Measurements from ENCODE around the gene PKMYT1.

PKMYT1 gene

DNA sequence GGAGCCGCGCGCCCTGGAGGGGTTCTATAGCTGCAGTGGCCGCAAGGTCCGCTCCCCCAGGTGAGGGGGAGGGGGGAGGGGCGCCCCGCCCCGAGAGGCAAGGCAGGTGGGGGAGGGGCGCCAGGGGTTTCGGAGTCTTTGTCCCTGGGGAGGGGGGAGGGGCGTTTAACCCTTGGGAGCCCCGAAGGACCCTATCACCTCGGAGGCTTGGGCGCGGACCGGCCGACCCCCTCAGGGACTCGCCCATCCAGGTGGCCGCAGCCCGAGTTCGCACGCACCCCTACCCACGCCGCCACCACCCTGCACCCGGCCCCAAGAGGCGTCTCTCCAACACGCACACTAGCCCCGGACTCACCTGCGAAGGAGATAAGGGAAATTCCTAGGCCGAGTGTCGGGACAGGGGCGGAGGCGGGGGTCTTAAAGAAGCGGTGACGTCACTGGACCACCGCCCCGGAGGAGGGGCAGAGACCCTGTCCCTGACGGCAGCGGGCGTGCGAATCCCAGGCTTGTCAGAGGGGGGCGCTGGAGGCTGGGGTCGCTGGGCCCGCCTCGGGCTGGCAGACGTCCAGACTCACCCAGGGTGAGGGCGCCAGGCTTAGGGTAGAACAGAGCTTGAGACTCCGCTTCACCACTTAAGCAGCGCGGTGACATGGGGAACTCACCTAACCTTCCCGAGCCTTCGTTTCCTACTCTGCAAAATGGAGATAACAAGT lies 37.7 kb upstream of the PKMYT1 start, which contains the start of gene CLDN6:
Gene CLDN6 (minus strand): TSS at position 390 of the 713 bp plus-strand sequence. CDS start 2,162 bp downstream, outside the sequence.
- DNase-seq = no peak

DNA sequence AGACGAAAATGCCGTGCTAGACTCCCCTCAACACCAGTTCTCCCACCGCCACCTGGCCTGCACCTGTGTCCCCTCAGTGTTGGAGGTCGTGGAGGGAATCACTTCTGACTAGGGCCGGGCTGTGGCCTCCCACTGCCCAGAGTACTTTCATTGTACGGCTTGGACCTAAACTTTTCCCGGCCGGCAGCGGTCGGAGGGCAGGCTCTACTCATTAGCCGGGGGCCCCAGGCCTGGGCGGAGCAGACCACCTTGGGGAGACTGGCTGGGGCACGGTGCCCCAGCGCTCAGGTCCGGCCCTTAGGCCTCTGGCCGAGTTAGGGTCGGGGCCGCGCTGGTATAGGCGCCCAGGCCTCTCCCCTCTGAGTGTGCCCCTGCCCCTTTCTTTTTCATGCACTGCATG lies 37.1 kb upstream of the PKMYT1 start:
- no peak for DNase-seq

DNA sequence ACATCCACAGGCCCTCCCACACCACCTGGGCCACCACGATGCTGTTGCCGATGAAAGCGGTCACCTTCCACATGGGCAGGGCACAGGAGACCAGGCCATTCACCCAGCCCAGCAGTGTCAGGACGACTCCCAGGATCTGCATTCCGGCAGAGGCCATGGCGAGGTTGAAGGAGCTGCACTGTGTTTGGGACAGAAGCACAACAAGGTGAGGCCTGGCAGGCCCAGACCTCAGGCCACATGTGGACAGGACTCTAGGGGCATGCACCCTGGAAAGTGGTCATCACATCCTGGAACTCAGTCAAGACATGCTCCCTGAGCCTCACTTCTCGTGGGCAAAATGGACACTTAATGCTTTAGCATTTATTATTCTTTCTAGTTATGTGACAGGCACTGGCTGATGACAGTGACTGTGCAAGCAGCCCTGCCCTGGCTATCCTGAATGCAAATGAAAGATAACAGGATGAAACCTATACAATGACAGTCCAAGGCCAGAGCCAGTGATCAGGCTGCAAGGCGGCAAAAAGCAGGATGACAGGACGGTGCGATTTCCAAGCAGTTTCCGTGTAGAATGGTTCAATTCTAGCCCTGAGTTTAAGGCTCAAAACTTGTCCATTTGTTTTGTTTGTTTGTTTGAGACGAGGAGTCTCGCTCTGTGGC lies 35.7 kb upstream of the PKMYT1 start:
- DNase-seq = no peak

DNA sequence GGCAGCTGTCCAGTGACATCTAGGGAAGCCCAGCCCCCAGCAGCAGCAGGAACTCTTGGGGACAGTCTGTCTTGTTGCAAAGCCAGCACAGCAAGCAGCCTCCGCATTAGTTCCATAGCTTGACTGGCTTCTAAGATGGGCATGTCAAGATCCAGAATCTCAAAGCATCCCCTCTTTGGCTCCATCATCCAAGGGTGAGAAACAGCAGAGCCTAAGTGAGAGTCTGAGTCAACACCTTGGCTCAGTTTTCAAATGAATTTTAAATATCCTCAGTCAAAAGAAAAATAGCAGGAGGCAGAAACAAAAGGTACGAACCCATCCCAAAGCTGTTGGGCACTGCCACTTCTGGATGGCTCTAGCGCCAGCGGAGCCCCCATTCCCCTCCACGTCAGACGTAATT lies 34.7 kb upstream of the PKMYT1 start:
- no peak for DNase-seq

DNA sequence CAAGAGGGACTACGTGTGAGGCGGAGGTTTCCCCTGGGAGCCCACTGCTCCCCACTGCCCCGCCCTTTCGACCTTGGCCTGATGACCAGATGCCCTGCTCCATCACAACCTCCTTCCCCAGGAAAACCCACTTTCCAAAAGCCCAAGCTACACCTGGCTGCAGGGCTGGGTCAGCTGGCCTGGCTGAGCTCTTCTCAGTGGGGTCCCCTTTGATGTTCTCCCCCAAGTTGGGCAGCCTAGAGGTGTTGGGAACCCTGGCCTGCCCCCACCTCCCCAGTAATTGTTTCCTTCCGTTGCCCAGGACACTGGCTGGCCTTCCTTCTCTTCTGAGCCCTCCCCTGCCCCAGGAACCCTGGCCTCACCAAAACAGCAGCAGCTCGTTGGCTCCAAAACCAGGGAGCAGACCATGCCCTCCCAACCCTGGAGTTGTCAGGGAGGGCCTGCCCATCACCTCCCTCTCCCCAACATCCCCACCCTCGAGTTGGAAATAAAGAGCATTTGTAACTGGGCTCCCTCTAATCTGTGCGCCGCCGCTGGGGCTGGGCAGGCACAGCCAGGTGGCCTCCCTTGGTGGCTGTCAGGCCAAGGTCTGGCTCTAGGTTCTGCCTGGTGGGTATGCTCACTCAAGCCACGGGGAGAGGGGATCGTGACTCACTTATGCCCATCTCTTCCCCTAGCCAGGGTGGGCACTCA lies 33.9 kb upstream of the PKMYT1 start:
- DNase-seq = no peak

DNA sequence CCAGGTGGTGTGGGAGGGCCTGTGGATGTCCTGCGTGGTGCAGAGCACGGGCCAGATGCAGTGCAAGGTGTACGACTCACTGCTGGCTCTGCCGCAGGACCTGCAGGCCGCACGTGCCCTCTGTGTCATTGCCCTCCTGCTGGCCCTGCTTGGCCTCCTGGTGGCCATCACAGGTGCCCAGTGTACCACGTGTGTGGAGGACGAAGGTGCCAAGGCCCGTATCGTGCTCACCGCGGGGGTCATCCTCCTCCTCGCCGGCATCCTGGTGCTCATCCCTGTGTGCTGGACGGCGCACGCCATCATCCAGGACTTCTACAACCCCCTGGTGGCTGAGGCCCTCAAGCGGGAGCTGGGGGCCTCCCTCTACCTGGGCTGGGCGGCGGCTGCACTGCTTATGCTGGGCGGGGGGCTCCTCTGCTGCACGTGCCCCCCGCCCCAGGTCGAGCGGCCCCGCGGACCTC lies 33.3 kb upstream of the PKMYT1 start:
- DNase-seq = no peak

DNA sequence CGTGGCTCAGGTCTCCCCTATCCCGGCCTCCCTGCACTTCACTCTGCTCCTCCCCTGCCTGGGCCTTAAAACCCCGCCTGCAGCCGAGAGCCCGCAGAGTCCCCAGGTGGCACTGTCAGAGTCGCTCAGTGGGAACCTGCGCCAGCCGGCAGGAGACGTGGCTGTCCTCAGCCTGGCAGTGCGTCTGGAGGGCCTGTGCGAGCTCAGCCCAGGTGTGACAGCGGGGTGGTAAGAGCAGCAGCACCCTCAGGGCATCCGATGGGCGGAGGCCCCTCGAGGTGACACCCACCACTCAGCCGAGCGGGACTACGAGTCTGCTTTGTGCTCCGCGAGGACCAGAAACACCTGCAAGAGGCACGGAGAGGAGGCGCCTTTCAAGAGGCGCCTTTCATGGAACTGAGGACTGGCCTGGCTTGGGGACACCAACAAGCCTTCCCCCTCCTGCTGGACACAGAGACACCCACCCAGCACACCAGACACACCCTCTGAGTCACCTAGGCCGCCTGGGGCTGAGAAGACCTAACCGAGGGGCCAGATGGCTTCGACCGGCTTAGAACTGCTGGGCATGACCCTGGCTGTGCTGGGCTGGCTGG lies 32.7 kb upstream of the PKMYT1 start, which contains the start of gene CLDN9:
Gene CLDN9 (plus strand): TSS at position 96 of the 593 bp plus-strand sequence. CDS start 440 bp downstream, at position 536.
- DNase-seq = peak; percentile 77

DNA sequence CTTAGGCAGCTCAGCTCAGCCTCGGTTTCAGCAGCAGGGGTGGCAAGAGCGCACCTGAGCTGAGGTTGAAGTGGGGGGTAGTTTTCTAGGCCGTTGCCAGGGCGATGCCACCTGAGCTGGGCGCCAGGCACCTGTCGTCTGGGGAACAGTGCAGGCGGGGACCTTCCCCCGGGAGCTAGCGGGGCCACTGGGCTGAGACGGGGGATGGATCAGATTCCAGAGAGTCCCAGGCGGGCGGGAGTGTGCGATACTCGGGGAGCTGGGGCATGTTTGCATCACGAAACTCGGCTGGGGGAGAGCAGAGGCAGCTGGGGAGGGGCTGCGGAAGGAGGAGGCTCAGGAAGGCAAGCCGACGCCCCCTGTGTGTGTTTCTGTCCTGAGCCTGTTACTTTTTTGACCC lies 32.0 kb upstream of the PKMYT1 start:
- peak; percentile 80 for DNase-seq

DNA sequence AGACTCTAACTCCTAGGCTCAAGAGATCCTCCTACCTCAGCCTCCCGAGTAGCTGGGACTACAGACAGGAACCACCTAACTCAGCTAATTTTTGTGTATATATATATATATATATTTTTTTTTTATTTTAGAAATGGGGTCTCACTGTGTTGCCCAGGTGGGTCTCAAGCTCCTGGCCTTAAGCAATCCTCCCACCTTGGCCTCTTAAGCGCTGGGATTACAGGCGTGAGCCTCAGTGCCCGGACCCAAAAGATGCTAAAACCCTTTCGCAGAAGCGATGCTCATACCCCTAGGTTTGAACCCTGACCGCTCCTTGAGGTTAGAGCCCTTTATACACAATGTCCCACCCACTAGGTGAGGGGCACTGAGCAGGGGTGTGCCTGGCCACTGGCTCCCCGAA lies 30.3 kb upstream of the PKMYT1 start:
- no peak for DNase-seq

DNA sequence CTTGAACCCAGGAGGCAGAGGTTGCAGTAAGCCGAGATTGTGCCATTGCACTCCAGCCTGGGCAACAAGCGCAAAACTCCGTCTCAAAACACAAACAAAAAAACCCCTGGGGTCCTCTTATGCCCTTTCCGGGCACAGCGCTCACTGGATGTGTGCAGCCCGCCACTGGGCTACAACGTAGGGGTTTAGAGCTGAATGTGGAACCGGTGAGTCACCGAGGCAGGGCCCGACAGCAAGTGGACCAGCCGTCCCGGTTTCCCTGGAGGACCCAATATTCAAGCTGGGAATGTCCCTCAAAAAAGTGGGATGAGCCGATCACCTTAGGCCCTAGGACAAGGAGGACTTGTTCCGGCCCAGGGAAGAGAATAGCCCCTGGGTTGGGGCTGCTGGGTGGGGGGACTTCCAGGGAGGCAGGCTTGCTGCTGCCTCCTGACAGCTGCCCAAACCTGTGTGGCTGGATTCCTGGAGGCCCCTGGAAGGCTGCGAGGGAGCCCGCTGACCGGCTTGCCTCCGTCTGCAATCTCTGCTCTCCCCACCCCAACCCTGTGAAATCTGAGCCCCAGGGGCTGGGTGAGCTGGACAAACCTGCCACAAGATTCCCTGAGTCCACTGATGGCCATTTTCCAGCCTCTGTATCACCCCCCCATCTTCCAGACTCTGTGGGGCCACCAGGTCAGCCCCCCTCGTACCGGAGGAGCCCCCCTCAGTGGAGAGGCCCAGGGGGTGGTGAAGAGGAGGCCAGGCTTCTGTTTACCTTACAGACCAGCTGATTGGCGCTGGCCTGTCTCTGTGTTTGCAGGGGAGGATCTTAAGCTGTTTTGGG lies 29.5 kb upstream of the PKMYT1 start:
- no peak for DNase-seq

DNA sequence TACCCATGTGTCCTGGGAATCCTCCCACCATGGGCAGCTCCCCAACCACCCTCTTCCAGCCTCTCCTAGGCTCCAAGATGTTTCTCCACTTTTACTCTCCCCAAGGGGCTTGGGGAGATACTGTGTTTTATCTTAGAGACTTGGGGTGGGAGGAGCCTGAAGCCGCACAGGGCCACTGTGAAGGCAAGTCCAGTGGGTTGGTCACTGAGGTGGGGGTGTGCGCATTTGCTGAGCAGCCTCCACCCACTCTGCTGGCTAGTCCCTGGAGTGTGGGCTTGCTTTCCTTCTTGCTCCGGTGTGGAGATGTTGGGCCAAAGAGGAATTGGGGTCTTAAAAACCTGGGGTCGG lies 28.4 kb upstream of the PKMYT1 start:
- no peak for DNase-seq

DNA sequence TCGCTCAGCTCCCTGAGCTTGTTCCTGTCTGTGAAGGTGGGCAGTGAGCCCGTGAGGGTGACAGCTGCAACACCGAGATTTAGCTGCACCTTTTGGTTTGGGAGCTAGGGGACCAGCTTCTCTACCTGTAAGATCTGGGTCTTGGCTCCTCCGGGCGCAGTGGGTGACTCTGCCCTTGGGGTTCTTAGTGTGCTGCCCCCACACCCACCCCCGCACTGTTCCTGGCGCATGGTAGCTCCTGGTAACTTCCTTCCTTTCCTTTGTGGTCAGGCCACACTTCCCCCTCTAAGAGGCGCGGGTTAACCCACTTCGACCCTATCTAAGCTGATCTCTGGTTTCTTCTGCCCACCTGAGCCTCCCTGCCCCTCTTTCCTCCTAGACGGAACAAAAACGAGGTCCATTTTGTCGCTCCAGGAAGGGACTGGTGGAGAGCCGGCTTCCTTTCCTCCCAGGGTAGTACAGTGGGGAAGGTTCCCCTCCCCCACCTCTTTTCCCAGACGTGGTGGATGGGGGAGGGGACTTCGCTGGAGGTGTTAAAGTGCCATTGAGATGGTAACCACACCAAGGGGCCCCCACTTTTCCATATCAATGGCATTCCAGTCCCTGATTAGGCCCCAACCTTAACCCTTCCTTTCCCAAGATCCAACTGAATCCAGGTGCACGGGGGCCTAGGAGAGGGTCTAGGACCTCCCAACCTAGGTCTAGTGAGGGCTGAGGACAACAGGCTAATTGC lies 27.9 kb upstream of the PKMYT1 start:
- DNase-seq = no peak

DNA sequence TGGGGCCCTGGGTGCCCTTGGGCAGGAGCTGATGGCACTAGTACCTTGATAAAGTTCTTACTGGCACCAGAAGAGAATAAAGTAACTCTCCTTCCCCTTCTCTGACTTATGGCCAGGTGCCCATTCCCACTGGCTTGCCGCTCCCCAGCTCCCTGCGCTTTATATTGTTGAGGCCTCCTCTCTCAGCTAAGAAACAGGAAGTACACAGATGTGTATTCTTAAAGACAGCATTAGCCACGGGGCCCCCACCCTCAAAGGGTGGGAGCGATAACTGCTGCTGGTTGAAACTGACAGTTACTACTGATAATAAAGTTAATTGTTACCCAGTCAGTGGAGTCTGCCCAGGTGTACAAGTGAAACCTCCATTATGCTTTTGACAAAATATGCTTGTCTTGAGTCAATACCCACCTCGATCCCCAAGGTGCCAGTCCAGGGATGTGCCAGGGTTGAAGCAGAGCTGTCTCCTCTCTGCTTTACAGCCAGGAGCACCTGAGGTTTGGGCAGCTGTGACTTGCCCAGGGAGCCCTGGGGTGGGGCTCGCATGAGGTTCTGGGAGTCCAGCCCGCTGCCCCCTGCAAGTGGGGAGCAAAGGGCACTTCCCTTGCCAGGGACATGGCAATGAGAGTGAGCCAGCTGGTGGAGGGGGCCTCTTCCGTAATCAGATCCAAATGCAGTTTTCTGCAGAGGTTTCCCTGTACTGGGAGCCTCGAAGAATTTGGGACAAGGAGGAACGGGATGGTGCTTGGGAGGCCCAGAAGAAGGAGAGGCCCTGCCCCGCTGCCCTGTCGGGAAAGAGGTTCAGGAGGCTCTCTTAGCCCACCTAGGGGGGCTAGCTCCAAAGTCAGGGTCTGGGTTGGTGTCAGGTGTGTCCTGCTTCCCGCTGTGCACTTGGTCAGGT lies 27.1 kb upstream of the PKMYT1 start:
- DNase-seq = no peak

DNA sequence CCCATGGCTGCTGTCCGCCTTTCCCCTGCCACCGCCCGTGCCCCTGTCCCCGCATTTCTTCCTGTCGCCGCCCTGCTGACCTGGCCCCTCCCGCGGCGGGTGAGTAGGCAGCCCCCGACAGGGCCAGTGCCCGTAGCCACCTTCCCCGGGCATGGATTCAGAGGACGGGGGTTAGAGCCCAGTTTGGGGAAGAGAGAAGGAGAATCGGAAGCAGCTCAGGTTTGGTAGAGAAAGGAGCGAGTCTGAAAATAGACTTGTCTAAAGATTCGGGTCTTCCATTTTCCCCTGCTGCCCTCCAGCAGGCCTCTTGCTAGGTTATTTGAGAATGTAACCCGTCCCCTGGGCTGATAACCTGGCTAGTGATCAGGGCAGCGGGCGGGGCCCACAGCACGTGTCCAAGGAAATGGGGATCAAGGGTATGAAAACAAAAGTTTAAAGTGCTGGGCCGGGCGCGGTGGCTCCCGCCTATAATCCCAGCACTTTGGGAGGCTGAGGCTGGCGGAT lies 24.6 kb upstream of the PKMYT1 start:
- DNase-seq = no peak

DNA sequence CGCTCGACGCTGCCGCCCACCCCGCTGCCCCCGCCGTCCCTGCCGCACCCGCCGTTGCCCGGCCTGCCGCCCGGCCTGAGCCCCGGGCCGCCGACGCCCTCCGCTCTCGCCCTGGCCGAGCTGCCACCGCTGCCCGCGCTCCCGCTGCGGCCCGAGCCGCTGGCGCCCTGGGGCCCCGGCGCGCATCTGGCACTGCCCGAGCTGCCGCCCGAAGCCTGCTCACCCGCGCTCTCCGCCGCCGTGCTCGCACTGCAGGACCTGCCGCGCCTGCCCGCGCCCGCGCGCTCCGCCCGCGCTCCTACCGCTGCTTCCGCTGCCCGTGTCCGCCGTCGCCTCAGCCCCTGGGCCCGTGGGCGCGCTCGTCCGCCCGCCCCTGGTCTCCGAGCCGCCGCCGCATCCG lies 24.1 kb upstream of the PKMYT1 start:
- DNase-seq = no peak

DNA sequence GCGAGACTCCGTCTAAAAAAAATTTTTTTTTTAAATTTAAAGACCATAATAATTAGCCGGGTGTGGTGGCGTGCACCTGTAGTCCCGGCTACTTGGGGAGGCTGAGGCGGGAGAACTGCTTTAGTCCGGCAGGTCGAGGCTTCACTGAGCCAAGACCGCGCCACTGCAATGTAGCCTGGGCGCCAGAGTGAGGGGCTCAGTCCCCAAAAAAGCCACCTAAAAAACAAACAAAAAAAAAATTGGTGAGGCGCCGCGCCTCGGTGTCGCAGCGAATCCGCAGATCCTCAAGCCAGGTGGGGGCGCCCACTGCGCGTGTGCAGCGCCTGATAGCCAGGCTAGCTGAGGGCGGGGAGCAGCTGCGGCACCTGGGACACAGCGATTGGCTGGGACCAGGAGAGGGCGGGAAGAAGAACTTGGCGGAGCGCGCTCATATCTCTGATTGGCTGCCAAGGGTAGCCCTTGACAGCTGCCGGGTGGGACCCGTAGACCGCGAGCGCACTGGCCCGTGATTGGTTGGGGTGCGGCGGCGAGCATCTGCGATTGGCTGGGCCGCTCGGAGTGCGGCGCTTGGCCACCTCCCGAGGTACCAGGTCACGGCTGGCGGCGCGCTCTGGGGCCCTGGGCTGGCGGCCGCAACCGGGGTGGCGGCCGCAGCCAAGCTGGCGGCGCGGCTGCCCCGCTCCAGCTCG lies 23.5 kb upstream of the PKMYT1 start:
- peak; percentile 91 for DNase-seq

DNA sequence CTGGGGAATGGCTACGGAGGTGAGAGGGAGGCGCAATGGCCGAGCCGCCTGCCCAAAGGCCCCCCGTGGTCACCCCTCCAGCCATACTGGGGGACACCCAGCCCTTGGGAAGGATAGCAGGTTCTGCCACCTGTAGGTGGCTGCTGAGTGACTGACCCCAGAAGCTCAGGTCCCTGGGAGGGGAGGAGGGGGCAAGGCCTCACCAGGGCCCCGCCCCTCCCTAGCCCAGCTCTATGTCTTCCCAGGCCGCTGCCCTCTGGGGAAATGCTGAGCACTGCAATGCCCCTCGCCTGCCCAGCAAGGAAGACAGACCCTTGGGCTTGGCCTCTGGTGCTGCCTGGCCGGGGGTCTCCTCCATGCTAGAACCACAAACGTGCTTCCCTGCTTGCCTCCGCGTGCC lies 21.1 kb upstream of the PKMYT1 start:
- no peak for DNase-seq

DNA sequence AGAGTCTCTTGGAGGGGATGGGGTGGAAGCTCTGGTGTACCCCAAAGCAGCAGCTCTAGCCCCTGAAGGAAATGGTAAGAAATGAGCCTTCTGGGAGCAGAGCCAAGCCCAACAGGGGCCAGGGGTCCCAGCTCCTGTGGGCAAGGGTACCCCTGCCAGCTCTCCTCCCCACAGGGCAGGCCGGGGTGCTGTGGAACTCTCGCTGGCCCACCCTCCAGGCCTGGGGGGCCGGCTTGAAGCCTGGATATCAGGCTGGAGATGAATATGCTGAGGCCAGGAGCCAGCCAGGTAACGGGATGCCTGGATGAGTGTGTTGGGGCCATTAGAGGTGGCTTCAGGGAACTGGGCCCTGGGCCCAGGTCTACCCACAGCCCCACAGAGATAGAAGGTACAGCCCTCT lies 20.3 kb upstream of the PKMYT1 start:
- DNase-seq = no peak

DNA sequence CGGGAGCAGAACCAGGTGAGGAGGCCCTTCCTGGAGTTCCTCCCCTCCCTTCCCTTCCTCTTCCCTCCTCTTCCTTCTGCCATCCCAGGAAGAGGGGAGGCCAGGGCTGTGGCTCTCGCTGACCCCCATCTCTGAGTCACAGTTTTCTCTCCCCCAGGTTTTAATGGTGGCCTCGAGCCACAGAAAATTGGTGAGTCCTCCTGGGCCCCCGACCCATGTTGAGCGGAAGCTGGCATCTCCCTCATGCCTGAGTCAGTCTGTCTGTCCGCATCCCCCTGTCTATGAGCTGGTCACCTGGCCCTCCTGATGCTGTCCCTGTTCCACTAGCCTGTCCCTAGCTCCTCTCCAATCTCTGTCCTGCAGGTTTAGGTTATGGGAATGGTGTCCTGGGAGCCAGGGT lies 19.7 kb upstream of the PKMYT1 start:
- DNase-seq = no peak

DNA sequence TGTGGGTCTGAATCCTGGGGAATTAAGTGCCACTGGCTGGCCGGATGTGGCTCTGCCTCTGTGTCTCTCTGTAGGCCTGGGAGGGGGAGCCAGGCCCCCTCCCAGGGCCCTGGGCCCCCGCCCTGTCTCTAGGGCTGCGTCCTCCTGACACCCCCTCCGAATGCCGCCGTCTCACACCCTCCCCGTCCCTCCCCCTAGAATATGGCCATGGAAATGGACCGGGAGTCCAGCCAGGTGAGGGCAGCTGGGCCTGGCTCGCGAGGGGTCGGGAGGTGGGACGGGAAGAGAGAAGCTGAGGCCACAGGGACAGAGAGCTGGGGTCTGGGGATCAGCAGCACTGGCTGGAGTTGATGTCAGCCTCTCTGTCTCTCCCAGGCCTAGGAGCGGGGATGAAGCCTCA lies 16.1 kb upstream of the PKMYT1 start:
- no peak for DNase-seq

Data from NCI-H1105 treated with DMSO at 0.1 percent for 48 hours (cell line).